GM20000 (cell line): ENCODE results near the gene R3HDM2.
"Not testable (repeated sequence)": the region's sequence is repeated elsewhere in the genome, so short reads cannot be mapped to it uniquely, and the experiment has no call there.

Experiments
- DNase-seq: peaks from one replicate; pipeline ENCODE4 v3.0.0; 2012; ENCODE audit warnings: low spot score
- TF ChIP-seq, protein P1 (sequence below): IDR thresholded peaks from 2 replicates; pipeline ENCODE4 v1.5.1; 2012; ENCODE audit warnings: mild to moderate bottlenecking, control low read depth; ENCODE audit errors: extremely low read depth, missing control alignments

The R3HDM2 gene

DNA sequence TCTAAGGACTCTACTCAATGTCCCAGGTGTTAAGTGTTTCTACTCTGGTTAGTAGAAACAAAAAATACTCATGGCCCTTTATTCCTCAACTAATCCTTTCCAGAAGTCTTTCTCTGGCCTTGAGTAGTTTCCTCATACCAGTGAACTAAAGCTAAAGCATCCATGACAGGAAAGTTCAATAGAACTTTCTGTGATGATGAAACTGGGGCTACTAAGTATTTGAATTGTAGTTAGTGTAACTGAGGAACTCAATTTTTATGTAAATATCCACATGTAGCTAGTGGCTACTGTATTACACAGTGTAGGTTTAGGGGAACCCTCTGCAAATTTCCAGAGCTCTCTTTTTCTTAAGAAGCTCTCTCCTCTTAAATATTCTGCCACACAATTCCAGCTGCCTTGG is 63.7 kb downstream of the R3HDM2 start:
- no peak for DNase-seq
- TF ChIP-seq, protein P1, sequence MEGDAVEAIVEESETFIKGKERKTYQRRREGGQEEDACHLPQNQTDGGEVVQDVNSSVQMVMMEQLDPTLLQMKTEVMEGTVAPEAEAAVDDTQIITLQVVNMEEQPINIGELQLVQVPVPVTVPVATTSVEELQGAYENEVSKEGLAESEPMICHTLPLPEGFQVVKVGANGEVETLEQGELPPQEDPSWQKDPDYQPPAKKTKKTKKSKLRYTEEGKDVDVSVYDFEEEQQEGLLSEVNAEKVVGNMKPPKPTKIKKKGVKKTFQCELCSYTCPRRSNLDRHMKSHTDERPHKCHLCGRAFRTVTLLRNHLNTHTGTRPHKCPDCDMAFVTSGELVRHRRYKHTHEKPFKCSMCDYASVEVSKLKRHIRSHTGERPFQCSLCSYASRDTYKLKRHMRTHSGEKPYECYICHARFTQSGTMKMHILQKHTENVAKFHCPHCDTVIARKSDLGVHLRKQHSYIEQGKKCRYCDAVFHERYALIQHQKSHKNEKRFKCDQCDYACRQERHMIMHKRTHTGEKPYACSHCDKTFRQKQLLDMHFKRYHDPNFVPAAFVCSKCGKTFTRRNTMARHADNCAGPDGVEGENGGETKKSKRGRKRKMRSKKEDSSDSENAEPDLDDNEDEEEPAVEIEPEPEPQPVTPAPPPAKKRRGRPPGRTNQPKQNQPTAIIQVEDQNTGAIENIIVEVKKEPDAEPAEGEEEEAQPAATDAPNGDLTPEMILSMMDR = no peak

DNA sequence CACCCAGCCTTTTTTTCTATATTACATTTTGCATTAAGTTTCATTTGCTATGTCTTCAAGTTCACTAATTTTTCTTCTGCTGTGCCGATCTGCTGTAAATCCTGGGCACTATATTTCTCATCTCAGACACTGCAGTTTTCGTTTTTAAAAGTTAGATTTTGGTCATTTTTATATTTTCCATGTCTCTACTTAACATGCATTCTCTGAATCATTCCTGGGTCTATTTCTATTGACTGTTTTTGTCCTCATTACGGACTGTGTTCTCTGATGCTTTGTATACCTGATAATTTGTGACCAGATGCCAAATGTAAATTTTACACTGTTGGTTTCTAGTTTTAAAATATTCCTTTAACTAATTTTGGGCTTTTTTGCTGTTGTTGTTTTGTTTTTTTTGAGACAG is 64.5 kb downstream of the R3HDM2 start:
- TF ChIP-seq, protein P1 = no peak
- DNase-seq = no peak

DNA sequence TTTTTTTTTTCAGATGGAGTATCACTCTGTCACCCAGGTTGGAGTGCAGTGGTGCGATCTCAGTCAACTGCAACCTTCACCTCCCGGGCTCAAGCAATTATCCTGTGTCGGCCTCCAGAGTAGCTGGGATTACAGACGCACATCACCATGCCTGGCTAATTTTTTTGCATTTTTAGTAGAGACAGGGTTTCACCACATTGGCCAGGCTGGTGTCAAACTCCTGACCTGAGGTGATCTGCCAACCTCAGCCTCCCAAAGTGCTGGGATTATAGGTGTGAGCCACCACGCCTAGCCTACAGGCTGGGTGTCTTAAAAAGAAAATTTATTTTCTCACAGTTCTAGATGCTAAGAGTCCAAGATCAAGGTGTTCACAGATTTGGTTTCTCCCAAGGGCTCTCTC is 66.7 kb downstream of the R3HDM2 start:
- DNase-seq = not testable (repeated sequence)

DNA sequence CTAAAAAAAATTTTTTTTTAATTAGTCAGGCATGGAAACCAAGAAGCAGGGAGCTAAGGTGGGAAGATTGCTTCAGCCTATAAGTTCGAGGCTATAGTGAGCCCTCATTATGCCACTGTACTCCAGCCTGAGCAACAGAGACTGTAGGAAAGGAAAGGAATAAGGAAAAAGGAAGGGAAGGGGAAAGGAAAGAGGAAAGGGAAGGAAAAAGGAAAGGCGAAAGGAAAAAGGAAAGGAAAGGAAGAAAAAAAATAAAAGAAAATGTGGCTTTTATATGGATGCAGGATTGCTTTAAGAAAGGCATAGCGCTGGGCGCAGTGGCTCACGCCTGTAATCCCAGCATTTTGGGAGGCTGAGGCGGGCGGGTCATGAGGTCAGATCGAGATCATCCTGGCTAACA is 70.4 kb downstream of the R3HDM2 start:
- TF ChIP-seq, protein P1 = no peak

DNA sequence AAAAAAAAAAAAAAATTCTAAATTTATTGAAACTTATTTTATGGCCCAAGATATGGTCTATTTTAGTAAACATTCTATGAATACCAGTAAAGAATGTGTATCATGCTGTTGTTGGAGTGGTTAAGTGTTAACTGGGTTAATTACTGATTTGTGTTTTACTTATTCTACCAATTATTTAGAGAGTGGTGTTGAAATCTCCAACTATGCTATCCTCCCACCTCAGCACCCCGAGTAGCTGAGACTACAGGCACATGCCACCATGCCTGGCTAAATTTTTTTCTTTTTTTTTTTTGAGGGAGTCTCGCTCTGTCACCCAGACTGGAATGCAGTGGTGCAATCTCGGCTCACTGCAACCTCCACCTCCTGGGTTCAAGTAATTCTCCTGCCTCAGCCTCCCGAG is 72.2 kb downstream of the R3HDM2 start:
- TF ChIP-seq, protein P1 = no peak
- no peak for DNase-seq

More for the DNA sequence above, 70.4 kb downstream of the R3HDM2 start:
- DNase-seq = no peak

DNA sequence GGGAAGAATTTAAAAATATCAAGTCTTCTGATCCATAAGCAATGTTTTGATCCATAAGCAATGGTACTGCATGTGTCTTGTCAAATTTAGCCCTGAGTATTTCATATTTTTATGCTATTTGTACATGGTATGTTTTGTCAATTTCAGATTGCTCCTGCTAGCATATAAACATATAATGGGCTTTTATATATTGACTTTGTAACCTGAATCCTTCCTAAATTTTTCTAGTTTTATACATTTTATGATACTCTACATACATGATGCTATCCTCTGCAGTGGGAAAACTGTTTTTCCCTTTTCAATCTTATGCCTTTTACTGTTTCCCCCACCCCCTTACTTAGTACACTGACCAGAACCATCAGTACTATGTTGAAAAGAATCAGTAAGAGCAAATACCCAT is 75.1 kb downstream of the R3HDM2 start:
- DNase-seq = no peak
- TF ChIP-seq, protein P1 = no peak

DNA sequence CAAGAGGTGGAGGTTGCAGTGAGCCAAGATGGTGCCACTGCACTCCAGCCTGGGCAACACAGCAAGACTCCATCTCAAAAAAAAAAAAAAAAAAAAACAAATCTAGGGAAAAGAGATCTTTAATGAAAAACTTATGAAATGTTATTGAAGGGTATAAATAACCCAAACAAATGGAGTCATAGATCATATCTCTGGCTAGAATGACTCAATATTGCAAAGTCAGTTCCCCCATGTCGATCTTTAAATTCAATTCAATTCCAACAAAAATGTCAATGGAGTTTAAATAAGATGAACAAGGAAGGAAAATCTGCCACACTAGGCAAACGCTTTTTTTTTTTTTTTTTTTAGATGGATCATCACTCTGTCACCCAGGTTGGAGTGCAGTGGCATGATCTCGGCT is 78.7 kb downstream of the R3HDM2 start:
- TF ChIP-seq, protein P1 = no peak
- no peak for DNase-seq

DNA sequence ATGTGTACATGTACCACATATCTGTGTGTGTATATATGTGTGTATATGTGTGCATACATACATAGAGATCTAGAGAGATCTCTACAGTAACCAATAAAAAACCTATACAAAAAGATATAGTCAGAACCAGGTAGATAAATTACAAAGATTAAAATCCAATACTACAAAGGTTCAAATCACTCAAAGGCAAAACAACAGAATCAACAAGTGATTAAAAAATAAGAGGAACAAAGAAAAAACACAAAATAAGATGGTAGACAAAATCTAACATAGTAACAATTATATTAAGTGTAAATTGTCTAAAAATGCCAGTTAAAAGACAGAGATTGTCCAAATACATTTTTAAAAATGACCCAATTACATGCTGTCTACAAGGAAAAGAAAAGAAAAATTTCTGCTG is 83.6 kb downstream of the R3HDM2 start:
- TF ChIP-seq, protein P1 = no peak
- DNase-seq = no peak
